Endometrial microvascular endothelial cells (primary cell): ENCODE measurements around the gene KCNQ4. TPM values are rescaled to one million over a fixed set of nuclear protein-coding genes. Genes with fewer than 3 reads are reported as not detected.

Source experiments
- in situ Hi-C: cut with HindIII; loops from 2 replicates; pipeline ENCODE4 v1.10.0; 2017; ENCODE audit warnings: low sequenced_read_pairs, low pct_unique_long_range_greater_than_20kb; ENCODE audit errors: inconsistent ontology term
- total RNA-seq: library from RNA; depleted of rRNA; stranded (reverse); fragments of >200 nt; gene quantifications from one replicate; pipeline ENCODE4 v1.2.3, GENCODE V29; 2015; ENCODE audit errors: inconsistent ontology term

Gene KCNQ4
- total RNA-seq, 1 donor from 2014 or later: not detected

GRCh38 chr1:40789661-40790430 lies 6.3 kb downstream of the KCNQ4 start:
- in situ Hi-C loops: no loop called here

- in situ Hi-C loops: no loop called here
Observed at GRCh38 chr1:40792036-40792435, 8.4 kb downstream of the KCNQ4 start.

- in situ Hi-C loops: no loop called here
Observed at GRCh38 chr1:40793617-40794016, 10.0 kb downstream of the KCNQ4 start.

GRCh38 chr1:40794048-40794447 lies 10.5 kb downstream of the KCNQ4 start:
- in situ Hi-C loops: no loop called here

- in situ Hi-C loops: no loop called here
Observed at GRCh38 chr1:40794974-40795715, 11.6 kb downstream of the KCNQ4 start.

- in situ Hi-C loops: no loop called here
Observed at GRCh38 chr1:40795811-40796586, 12.4 kb downstream of the KCNQ4 start.

- in situ Hi-C loops: no loop called here
Observed at GRCh38 chr1:40796939-40797667, 13.5 kb downstream of the KCNQ4 start.

GRCh38 chr1:40797668-40798010 lies 14.1 kb downstream of the KCNQ4 start:
- in situ Hi-C loops: no loop called here

- in situ Hi-C loops: no loop called here
Observed at GRCh38 chr1:40798366-40799281, 15.0 kb downstream of the KCNQ4 start.

- in situ Hi-C loops: no loop called here
Observed at GRCh38 chr1:40799351-40799867, 15.8 kb downstream of the KCNQ4 start.

GRCh38 chr1:40801742-40802077 lies 18.1 kb downstream of the KCNQ4 start:
- in situ Hi-C loops: no loop called here

GRCh38 chr1:40802078-40802741 lies 18.6 kb downstream of the KCNQ4 start:
- in situ Hi-C loops: no loop called here

- in situ Hi-C loops: no loop called here
Observed at GRCh38 chr1:40802742-40803113, 19.1 kb downstream of the KCNQ4 start.

- in situ Hi-C loops: no loop called here
Observed at GRCh38 chr1:40803447-40803846, 19.9 kb downstream of the KCNQ4 start.

GRCh38 chr1:40803902-40804301 lies 20.3 kb downstream of the KCNQ4 start:
- in situ Hi-C loops: no loop called here

- in situ Hi-C loops: no loop called here
Observed at GRCh38 chr1:40806240-40806639, 22.7 kb downstream of the KCNQ4 start.
